Epithelial cell of esophagus (primary cell): ENCODE results near the gene PITHD1.
A peak's percentile ranks its signal among the peaks of the same experiment; 100 is the strongest.

Experiments
- DNase-seq: peaks from one replicate; pipeline ENCODE4 v3.0.0; 2010; ENCODE audit warnings: low read depth
- H3K4me3 ChIP-seq: 2 replicates; pipeline ENCODE4 v1.5.1; 2011; ENCODE audit warnings: mild to moderate bottlenecking, low read length, control low read depth
- CTCF ChIP-seq: IDR thresholded peaks from 2 replicates; pipeline ENCODE4 v1.5.1; 2011; ENCODE audit warnings: low read depth, mild to moderate bottlenecking, low read length, control low read depth, inconsistent platforms; ENCODE audit not compliant: insufficient read depth; ENCODE audit errors: missing control alignments

Gene PITHD1

GRCh38 chr1:23806280-23806679, 28.1 kb downstream of the PITHD1 start:
- TF ChIP-seq CTCF: no peak
- H3K4me3 ChIP-seq: no peak overlapping the region
- DNase-seq: no peak

- no peak for TF ChIP-seq CTCF
- no peak overlapping the region for H3K4me3 ChIP-seq
- no peak for DNase-seq
Observed at GRCh38 chr1:23807453-23807852, 29.2 kb downstream of the PITHD1 start.

GRCh38 chr1:23809751-23810171, 31.5 kb downstream of the PITHD1 start:
- TF ChIP-seq CTCF: peak; percentile 84
- no peak overlapping the region for H3K4me3 ChIP-seq
- DNase-seq: peak; percentile 75

DNA sequence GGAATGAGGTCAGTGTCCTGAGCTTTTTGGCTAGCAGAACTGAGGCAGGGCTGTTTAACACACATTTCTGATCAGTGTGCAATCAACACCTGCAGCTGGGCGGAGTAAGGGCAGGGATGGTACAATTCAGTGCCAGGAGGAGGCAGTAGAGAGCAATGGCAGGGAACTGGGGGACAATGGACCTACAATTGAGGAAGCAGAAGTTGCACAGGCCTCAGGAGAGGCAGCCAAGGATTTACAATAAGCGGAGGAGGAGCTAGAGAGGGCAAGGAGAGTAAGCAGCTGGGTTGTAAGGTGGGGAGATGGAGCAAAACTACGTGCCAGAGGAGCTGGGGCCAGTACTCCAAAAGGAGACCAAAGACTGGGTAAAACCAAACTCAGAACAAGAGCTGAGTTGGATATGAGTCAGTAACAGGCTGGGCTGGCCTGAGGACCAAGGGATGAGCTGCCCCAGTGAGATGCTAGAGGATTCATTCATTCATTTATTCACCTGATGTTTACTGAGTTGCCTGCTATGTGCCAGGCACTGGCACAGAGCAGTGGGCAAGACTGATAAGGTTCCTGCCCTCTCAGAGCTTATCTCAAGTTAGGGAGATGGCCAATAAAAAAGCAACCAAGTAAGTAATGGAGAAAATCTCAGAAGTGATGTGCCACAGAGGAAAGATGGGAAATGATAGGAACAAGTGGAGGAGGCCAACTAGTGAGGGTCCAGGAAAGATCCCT, 32.8 kb downstream of the PITHD1 start:
- peak; percentile 61 for DNase-seq
- H3K4me3 ChIP-seq: no peak overlapping the region
- TF ChIP-seq CTCF: peak; percentile 77

DNA sequence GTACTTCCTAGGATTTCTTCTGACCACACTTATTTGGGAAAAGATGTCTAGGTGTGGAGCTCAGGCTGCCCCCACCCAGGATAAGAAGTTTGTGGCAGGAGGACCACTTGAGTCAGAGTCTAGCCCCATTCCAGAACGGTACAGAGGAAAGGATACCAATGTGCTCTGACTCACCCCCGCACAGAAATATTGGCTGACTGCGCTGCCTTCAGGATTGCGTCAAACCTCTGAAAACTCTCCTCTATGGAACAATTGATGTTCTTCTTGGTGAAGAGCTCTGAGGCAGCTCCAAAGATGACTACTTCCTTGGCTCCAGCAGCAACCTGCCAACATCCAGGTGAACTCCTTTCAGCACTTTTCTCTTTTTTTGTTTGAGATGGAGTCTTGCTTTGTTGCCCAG, 35.8 kb downstream of the PITHD1 start:
- no peak for DNase-seq
- TF ChIP-seq CTCF: no peak
- no peak overlapping the region for H3K4me3 ChIP-seq

GRCh38 chr1:23816361-23816760, 38.1 kb downstream of the PITHD1 start:
- no peak for TF ChIP-seq CTCF
- H3K4me3 ChIP-seq: no peak overlapping the region
- DNase-seq: no peak

- no peak for DNase-seq
- TF ChIP-seq CTCF: no peak
- no peak overlapping the region for H3K4me3 ChIP-seq
Observed at GRCh38 chr1:23816906-23817305, 38.7 kb downstream of the PITHD1 start.
